ENCODE data around the gene TNFAIP8L1.
A peak's percentile ranks its signal among the peaks of the same experiment; 100 is the strongest.

TNFAIP8L1 gene

DNA sequence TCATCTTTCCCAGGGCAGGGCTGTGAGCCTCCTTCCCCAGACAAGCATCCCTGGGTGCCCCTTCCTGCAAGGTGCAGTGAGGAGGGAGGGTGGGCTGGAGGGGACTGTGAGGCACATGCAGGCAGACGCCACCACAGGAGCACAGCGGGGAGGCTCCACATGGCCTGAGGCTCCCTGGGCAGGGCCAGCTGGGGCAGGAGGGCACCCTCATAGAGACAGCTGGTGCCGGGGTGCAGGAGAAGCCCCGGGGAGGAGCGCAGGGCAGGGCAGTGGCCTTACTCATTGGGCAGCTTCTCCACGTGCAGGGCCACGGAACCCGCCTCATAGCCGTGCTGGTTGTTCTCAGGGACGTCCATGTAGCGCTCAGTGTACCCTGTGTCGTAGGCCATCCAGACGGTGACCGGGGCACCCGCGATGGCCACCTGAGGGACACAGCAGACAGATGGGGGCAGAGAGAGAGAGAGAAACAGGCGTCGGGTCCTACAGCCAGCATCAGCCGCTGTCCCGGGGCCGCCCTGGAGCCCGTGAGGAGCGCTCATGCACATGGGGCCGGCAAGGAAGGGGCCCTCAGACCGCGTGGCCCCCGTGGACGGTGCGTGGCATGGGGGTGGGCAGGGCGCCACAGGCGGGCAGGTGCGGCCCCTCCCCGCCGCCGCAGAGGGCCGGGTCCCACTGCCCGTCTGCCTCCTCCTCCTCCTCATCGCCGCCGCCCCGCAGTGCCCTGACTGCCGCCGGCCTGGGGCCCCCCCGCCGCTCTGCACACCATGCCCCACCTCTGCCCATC is 43.3 kb downstream of the TNFAIP8L1 start:
- DNase-seq, result no peak

DNA sequence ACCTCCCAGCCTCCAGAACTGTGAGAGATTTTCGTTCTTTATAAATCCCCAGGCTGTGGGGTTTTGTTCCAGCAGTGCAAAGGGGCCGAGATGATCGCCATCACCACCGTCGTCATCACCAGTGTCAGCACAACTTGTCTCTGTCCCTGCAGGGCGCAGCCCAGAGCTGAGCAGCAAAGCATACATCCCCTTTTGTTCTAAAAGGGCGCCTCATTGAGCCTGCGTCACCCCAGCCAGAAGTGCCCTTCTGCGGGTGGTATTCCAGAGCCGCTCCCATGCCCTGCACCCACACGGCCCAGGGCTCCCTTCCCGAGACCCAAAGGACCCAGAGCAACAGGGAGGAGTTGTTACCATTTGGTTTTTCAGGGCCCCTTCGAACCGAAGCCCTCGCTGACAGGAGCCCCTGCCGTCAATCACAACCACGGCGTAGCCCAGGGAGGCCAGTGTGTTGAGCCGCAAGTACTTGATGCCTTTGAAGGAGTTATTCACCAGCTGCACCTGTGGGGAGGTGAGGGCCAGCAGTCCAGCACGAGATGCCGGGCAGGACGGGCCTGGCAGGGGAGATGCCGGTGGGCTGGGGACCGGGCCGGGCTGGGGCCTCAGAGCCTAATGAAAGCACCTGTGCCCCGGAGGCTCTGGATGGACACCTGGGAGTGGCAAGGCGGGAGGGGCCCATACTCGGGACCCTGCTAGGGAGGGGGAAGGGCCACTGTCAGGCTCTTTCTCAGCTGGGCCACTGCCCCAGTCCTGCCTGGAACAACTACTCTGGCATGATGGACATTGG is 45.2 kb downstream of the TNFAIP8L1 start:
- no peak for DNase-seq

GRCh38 chr19:4686700-4687099 is 47.4 kb downstream of the TNFAIP8L1 start:
- DNase-seq, result no peak

DNA sequence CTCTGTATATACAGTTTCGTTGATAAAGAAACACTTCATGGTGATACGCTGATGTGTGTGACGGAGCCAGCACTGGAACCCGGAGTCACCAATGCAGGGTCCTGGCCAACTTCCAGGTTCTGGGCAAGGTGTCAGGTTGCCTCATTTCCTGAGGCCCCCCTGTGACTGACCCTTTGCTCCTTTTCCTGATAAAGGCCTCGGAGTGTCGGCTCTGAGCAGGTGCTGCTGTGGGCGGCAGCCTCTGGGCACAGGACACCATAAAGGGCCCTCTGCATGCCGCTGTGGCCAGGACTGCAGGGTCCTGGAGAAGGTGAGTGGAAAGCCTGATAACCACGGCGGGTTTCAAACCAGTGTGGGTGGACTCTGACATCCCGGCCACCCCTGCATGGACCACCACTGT is 48.1 kb downstream of the TNFAIP8L1 start:
- no peak for DNase-seq

GRCh38 chr19:4688587-4688986 is 49.3 kb downstream of the TNFAIP8L1 start:
- no peak for DNase-seq

DNA sequence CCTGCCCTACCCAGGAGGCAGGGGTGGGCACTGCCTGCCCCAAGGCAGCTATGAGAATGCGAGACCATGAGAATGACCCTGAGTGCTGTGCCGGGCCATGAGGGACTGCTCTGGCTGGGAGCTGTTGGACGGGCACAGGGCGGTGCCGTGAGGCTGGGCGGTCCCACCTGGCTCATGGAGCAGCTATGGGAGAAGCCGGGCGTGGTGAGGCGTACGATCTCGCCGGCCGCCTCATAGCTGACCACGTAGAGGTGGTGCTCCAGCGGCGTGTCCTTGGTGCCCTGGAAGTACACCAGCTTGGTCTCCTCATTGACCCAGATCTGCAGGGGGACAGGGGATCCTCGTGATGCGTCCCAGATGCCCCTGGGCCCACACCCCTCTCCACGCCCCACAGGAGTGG is 50.1 kb downstream of the TNFAIP8L1 start:
- DNase-seq, result no peak

- no peak for DNase-seq
Measured at GRCh38 chr19:4690361-4690760, 51.0 kb downstream of the TNFAIP8L1 start.

GRCh38 chr19:4691373-4691772 is 52.1 kb downstream of the TNFAIP8L1 start:
- no peak for DNase-seq

DNA sequence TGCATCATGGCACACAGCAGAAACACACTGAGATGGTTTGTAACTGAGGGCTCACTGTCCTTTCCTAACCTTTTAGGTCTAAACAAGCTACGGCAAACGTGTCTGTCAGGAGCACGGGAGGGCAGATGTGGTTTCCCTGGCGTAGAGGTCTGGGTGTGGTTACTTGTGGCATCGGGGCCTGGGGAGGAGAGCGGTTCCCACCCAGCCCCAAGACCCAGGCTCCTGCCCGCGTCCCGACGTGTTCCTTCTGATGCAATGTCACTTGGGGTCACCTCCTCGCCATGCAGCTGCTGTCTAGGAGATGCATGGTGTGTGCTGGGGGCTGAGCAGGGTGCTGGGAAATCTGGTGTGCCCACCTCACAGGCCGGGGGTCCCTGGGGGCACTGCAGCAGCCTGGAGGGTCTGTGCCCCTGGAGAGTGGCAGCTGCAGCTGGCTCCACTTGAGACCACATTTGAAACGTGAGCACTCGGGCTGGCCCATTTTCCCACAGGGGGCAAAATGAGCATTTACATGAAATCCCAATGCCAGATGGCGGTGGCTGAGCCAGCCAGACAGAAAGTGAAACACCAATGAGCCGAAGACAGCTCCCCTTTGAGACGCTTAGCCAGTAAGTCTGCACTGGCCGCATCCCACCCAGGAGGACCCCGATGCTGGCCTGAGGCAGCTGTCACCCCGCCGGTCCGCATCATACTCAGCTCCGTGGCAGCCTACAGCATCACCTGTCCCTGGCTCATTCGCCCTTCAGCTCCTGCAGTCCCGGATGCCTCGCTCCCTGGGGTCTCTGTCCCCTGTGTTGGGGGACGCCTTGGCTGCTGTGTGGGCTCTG is 53.1 kb downstream of the TNFAIP8L1 start:
- DNase-seq, result no peak

DNA sequence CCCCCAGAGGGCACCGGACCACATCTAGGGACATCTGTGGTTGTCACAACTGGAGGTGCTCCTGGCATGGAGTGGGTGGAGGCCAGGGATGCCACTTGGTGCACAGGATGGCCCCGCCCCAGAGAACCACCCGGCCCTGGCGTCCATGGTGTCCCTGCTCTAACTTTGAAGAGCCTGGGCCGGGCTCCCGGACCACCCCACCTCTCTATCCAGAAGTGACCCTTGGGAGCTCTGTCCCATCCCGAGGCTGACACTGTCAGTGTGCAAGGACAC is 53.7 kb downstream of the TNFAIP8L1 start:
- DNase-seq, result no peak

GRCh38 chr19:4693471-4694121 is 54.3 kb downstream of the TNFAIP8L1 start:
- DNase-seq, result no peak

GRCh38 chr19:4694211-4694987 is 55.1 kb downstream of the TNFAIP8L1 start:
- peak; percentile 99 for DNase-seq

GRCh38 chr19:4695224-4695731 is 56.0 kb downstream of the TNFAIP8L1 start:
- no peak for DNase-seq

GRCh38 chr19:4697304-4697703 is 58.0 kb downstream of the TNFAIP8L1 start:
- DNase-seq, result no peak

DNA sequence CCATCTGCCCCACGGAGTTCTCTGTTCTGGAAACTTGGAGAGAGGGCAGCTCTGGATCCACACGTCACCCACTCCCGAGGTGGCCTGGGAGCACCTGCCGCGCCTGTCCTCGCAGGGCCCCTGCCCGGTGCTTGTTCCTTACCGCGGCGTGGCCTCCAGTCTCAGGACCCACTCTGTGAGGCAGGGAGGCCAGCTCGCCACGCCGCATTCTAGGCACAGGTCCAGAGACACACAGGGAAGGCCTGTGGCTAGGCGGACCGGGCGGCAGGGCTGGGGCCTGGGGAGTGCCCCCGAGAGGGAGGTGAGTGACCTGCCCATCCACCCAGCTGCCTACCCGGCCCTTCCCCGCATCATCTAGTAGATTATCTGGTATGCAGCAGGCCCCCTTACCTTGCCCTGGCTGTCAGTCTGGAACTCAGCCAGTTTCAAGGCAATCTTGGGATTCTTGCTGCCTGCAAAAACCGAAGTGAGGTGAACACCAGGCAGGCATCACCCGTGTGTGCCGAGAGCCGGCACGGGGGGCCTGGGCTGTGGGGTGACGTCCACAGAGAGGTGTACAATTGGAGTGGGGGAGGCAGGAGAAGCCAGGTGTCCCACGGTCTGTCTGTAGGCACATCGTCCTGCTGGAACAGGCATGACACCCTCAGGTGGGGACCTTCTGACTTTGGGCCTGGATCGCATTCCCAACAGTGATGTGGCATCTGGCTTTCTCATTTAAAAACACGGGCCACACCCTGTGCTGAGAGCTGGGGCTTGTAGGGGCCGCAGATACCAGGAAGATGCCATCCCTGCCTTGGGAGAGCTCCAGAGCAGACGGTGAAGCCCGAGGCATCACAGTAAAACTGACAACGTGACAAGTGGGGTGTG is 60.7 kb downstream of the TNFAIP8L1 start:
- DNase-seq, result no peak

- DNase-seq, result no peak
Measured at GRCh38 chr19:4700693-4700970, 61.3 kb downstream of the TNFAIP8L1 start.

DNA sequence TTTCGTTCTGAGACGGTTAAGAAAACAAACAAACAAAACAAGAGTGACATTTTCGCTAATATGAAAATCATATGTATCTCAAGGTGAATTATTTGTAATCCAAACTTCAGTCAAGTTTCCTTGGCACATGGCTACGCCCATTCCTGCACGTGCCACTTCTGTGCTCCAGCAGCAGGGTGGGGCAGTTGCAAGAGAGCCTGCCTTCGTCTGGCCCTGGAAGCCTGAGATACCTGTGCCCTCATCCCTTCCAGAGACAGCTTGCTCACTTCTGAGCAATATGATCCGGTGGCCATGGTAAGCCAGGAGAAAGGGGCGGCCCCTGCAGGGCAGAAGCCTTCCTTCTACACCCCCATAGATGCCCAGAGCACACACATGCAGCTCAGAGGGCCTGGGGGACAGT is 62.2 kb downstream of the TNFAIP8L1 start:
- DNase-seq, result no peak

- no peak for DNase-seq
Measured at GRCh38 chr19:4702764-4703163, 63.4 kb downstream of the TNFAIP8L1 start.

GRCh38 chr19:4703671-4704316 is 64.5 kb downstream of the TNFAIP8L1 start:
- no peak for DNase-seq

GRCh38 chr19:4704317-4704673 is 65.0 kb downstream of the TNFAIP8L1 start:
- no peak for DNase-seq
